Measurements from ENCODE around the gene CLK3. TPM values are rescaled to one million over a fixed set of nuclear protein-coding genes. Genes with fewer than 3 reads are reported as not detected.
A peak's percentile ranks its signal among the peaks of the same experiment; 100 is the strongest.

CLK3 gene
- total and polyA plus RNA-seq, 2 donors (not counting 1 experiment from before 2014, with no cell fraction given), result 39.9 to 43.1 TPM

- H3K4me1 ChIP-seq (ENCODE audit: control insufficient read depth, extremely low read depth, insufficient read depth, low read length), result no peaks in the 10 kb centered on the region
- no peaks in the 10 kb centered on the region for H3K36me3 ChIP-seq (ENCODE audit: control insufficient read depth, insufficient read depth, low read length)
- no peaks in the 10 kb centered on the region for H3K79me2 ChIP-seq (ENCODE audit: control insufficient read depth, insufficient read depth, low read length)
- no peak overlapping the region for H3K4me3 ChIP-seq (replicated peaks in 1 of 4; ENCODE audit: control extremely low read depth in 1 of 4, insufficient read depth in 1 of 4, low read depth in 3 of 4, low read length in 4 of 4)
- no peak overlapping the region for H2AFZ ChIP-seq (ENCODE audit: low read length)
- DNase-seq (ENCODE audit: low read depth in 2 of 2), result no peak
- no peak overlapping the region for H3K9ac ChIP-seq (ENCODE audit: insufficient read depth, low read length)
- no peaks in the 10 kb centered on the region for H3K9me3 ChIP-seq (ENCODE audit: control insufficient read depth, insufficient read depth, low read depth, low read length)
- TF ChIP-seq EZH2 (IDR thresholded peaks at IDR 0.05; ENCODE audit: low read length, missing control alignments), result no peak
- TF ChIP-seq, protein P1, sequence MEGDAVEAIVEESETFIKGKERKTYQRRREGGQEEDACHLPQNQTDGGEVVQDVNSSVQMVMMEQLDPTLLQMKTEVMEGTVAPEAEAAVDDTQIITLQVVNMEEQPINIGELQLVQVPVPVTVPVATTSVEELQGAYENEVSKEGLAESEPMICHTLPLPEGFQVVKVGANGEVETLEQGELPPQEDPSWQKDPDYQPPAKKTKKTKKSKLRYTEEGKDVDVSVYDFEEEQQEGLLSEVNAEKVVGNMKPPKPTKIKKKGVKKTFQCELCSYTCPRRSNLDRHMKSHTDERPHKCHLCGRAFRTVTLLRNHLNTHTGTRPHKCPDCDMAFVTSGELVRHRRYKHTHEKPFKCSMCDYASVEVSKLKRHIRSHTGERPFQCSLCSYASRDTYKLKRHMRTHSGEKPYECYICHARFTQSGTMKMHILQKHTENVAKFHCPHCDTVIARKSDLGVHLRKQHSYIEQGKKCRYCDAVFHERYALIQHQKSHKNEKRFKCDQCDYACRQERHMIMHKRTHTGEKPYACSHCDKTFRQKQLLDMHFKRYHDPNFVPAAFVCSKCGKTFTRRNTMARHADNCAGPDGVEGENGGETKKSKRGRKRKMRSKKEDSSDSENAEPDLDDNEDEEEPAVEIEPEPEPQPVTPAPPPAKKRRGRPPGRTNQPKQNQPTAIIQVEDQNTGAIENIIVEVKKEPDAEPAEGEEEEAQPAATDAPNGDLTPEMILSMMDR (conservative IDR thresholded peaks at IDR 0.05 in 1 of 2, IDR thresholded peaks at IDR 0.05 in 1 of 2; ENCODE audit: low read depth in 1 of 2, low read length in 2 of 2), result no peak
- H3K4me2 ChIP-seq (ENCODE audit: extremely low read depth, insufficient read depth, low read length), result no peak overlapping the region
- H3K27ac ChIP-seq (ENCODE audit: insufficient read depth, low read length), result no peak overlapping the region
- no peaks in the 10 kb centered on the region for H4K20me1 ChIP-seq (ENCODE audit: control insufficient read depth, extremely low read depth, insufficient read depth, low read length)
- H3K27me3 ChIP-seq (ENCODE audit: control insufficient read depth, insufficient read depth, low read length), result peaks cover 24% of the 10 kb centered on the region
These were observed 6.8 kb upstream of the CLK3 start for GRCh38 chr15:74608786-74609185.

DNA sequence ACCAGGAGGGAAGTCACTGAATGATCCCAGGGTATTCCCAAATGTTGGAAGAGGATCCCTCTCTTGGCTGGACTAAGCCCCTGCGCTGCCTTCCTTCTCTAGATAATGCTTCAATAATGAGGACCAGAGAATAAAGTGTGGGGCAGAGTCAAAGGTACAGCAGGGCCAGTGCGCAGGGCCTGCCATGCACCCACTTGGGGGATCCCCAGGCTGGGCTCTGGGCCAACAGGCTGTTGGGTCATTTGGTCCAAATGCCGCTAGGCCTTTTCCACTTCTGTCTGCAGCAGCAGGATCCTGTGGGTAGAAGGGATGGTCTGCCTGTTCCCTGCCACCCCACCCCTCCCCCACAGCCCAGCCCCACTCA lies 5.7 kb upstream of the CLK3 start:
- Histone ChIP-seq H3K79me2 (ENCODE audit: control insufficient read depth, insufficient read depth, low read length) (no peaks in the 10 kb centered on the region), H3K9me3 (ENCODE audit: control insufficient read depth, insufficient read depth, low read depth, low read length) (no peaks in the 10 kb centered on the region), H3K9ac (ENCODE audit: insufficient read depth, low read length) (no peak overlapping the region), H3K4me2 (ENCODE audit: extremely low read depth, insufficient read depth, low read length) (no peak overlapping the region), H2AFZ (ENCODE audit: low read length) (no peak overlapping the region), H3K4me1 (ENCODE audit: control insufficient read depth, extremely low read depth, insufficient read depth, low read length) (no peaks in the 10 kb centered on the region), H3K27me3 (ENCODE audit: control insufficient read depth, insufficient read depth, low read length) (peaks cover 24% of the 10 kb centered on the region), H3K36me3 (ENCODE audit: control insufficient read depth, insufficient read depth, low read length) (no peaks in the 10 kb centered on the region), H4K20me1 (ENCODE audit: control insufficient read depth, extremely low read depth, insufficient read depth, low read length) (no peaks in the 10 kb centered on the region), H3K27ac (ENCODE audit: insufficient read depth, low read length) (no peak overlapping the region), H3K4me3 (replicated peaks in 1 of 4; ENCODE audit: control extremely low read depth in 1 of 4, insufficient read depth in 1 of 4, low read depth in 3 of 4, low read length in 4 of 4) (no peak overlapping the region)
- TF ChIP-seq EZH2 (IDR thresholded peaks at IDR 0.05; ENCODE audit: low read length, missing control alignments), result no peak
- TF ChIP-seq, protein P1 (conservative IDR thresholded peaks at IDR 0.05 in 1 of 2, IDR thresholded peaks at IDR 0.05 in 1 of 2; ENCODE audit: low read depth in 1 of 2, low read length in 2 of 2), result no peak
- DNase-seq (ENCODE audit: low read depth in 2 of 2), result no peak

DNA sequence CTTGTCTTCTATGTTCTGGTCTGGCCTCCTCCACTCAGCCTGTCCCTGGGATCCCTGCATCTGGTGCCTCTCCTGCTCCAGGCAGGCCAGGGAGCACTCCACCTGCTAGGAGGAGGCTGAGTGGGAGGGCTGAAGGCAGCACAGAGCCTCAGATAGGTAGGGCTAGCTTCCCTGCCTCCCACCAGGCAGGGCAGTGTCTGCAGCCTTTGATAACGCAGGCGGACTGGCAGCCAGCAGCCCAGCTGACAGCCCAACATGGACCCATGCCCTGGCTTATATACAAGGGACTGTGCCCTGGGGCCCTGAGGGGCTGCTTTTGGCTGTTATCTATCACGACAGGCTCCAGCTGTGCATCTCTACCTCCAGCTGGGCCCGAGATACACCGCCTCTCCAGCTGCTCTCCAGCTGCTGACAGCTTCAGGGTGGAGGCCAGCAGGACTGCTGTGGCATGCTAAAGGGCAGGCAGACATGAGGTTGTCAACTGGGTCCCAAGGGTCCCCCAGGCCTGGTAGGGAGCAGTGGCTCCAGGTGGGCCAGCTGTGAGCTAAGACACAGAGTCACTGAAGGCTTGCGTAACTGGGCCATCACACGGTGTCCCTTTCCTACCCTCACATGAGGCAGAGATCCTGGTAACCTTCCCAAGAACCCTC lies 5.2 kb upstream of the CLK3 start:
- no peak overlapping the region for H3K9ac ChIP-seq (ENCODE audit: insufficient read depth, low read length)
- no peaks in the 10 kb centered on the region for H4K20me1 ChIP-seq (ENCODE audit: control insufficient read depth, extremely low read depth, insufficient read depth, low read length)
- peak in 1 of 2 donors; percentile 31 for DNase-seq (ENCODE audit: low read depth in 2 of 2)
- H3K4me2 ChIP-seq (ENCODE audit: extremely low read depth, insufficient read depth, low read length), result no peak overlapping the region
- H3K4me3 ChIP-seq (replicated peaks in 1 of 4; ENCODE audit: control extremely low read depth in 1 of 4, insufficient read depth in 1 of 4, low read depth in 3 of 4, low read length in 4 of 4), result no peak overlapping the region
- H3K9me3 ChIP-seq (ENCODE audit: control insufficient read depth, insufficient read depth, low read depth, low read length), result no peaks in the 10 kb centered on the region
- H3K27ac ChIP-seq (ENCODE audit: insufficient read depth, low read length), result no peak overlapping the region
- no peaks in the 10 kb centered on the region for H3K4me1 ChIP-seq (ENCODE audit: control insufficient read depth, extremely low read depth, insufficient read depth, low read length)
- TF ChIP-seq EZH2 (IDR thresholded peaks at IDR 0.05; ENCODE audit: low read length, missing control alignments), result no peak
- TF ChIP-seq, protein P1 (conservative IDR thresholded peaks at IDR 0.05 in 1 of 2, IDR thresholded peaks at IDR 0.05 in 1 of 2; ENCODE audit: low read depth in 1 of 2, low read length in 2 of 2), result no peak
- no peaks in the 10 kb centered on the region for H3K79me2 ChIP-seq (ENCODE audit: control insufficient read depth, insufficient read depth, low read length)
- no peaks in the 10 kb centered on the region for H3K36me3 ChIP-seq (ENCODE audit: control insufficient read depth, insufficient read depth, low read length)
- H3K27me3 ChIP-seq (ENCODE audit: control insufficient read depth, insufficient read depth, low read length), result peaks cover 24% of the 10 kb centered on the region
- H2AFZ ChIP-seq (ENCODE audit: low read length), result no peak overlapping the region
